NAMALWA (cell line): ENCODE data around the gene ZNF724.

ENCODE experiments used
- DNase-seq: peaks from one replicate; pipeline ENCODE4 v3.0.0-alpha.2; 2015; ENCODE audit warnings: low spot score

Gene ZNF724

DNA sequence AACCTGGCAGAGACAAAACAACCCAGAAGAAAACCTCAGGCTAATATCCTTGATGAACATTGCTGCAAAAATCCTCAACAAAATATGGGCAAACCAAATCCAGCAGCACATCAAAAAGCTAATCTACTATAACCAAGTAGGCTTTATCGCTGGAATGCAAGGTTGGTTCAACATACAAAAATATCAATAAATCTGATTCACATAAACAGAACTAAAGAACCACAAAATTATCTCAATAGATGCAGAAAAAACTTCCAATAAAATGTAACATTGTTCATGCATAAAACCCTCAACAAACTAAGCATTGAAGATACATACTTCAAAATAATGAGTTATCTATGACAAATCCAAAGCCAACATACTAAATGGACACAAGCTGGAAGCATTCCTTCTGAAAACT is 8.8 kb downstream of the ZNF724 start:
- DNase-seq = no peak

DNA sequence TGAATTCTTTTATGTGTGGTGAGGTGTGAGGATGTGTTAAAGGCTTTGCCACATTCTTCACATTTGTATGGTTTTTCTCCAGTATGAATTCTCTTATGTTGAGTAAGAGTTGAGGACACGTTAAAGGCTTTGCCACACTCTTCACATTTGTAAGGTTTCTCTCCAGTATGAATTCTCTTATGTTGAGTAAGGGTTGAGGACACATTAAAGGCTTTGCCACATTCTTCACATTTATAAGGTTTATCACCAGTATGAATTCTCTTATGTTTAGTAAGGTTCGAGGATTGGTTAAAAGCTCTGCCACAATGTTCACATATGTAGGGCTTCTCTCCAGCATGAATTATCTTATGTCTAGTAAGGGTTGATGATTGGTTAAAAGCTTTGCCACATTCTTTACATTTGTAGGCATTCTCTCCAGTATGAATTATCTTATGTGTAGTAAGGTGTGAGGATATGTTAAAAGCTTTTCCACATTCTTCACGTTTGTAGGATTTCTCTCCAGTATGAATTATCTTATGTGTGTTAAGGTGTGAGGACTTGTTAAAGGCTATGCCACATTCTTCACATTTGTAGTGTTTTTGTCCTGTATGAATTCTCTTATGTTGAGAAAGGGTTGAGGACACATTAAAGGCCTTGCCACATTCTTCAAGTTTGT is 27.1 kb downstream of the ZNF724 start:
- DNase-seq = no peak

DNA sequence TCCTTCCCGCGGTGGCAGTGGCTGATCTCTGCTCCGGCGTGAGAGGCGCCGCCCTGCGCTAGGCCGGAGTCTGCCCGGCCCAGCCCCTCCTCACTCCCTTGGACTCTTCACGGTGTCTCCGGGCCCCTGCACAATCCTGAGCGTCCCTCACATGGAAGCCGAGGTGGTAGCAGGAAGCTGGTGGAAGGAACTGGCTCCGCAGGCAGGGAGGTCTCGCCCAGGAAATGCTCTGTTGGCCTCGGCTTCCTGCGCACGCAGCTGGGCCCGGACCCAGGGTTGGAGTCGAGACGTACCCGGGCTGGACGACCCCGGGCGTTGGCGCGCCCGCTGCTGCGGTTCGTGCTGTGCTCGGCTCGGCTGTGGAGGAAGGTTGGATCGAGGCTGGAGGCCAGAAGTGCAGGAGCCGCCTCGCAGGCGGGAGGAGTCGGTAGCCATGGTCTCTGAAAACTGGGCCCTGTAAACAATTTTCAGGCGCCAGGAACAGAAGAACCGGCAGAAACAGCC is 46.3 kb downstream of the ZNF724 start:
- DNase-seq = no peak

DNA sequence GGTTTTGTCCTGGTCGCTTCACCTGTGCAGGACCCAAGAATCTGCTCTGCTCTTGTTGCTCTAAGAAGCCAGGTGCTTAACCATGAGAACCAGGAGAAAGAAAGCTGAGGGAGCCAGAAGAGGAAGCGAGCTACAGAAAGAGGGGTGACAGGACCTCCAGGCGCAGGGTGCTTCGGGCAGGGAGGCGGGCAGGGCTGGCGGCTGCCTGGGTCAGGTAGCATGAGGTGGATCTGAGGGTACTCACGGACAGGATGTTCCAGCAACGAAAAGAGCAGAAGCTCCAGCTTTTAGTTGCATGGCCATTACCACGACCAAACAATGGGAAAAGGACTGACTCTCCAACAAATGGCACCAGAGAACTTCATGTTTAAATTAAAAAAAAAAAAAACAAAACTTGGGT is 59.9 kb downstream of the ZNF724 start:
- DNase-seq = no peak

DNA sequence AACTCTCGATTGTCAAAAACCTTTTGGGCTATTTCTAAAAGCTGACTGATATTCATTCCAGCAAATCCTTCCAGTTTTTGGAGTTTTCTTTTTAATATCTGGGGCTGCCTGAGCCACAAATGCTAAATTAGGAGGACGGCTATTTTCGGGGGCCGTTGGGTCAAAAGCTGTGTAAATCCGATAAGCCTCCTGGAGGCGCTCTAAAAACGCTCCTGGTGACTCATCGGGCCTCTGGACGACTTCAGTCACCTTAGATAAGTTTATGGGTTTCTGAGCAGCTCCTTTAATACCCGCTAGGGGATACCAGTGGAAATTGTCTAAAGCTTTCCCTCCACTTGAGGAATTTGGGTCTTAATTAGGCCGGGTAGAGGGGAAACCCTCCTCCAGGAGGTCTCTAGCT is 66.9 kb downstream of the ZNF724 start:
- no peak for DNase-seq
